ENCODE data around the gene ACOXL.

ACOXL gene

DNA sequence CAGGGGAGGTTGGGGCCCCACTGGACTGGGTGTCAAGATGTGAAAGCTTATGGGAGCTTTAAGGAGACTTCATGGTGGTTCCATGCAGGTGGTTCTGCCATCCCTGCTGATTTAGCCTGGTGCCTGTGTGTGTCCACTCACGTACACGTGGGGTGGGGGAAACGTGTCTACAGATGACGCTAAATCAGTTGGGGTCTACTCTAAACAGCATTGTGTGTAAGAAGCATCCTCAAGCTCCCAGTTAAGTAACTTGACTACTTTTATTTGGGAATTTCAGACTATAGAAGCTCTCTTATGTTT is 435.4 kb downstream of the ACOXL start:
- no peak for DNase-seq
